ENCODE data around the gene TMUB2.

The TMUB2 gene

GRCh38 chr17:44212507-44213402, 26.0 kb downstream of the TMUB2 start:
- no peaks in the 10 kb centered on the region for H3K9me3 ChIP-seq (ENCODE audit: low read length)
- H3K4me3 ChIP-seq (ENCODE audit: low read length): no peak overlapping the region
- H3K36me3 ChIP-seq (ENCODE audit: insufficient read depth, low read length): peaks cover 88% of the 10 kb centered on the region
- H2AFZ ChIP-seq (ENCODE audit: low read depth, low read length): no peak overlapping the region
- peaks cover 8% of the 10 kb centered on the region for H3K4me1 ChIP-seq (ENCODE audit: insufficient read depth, low read length)
- no peaks in the 10 kb centered on the region for H3K27me3 ChIP-seq (ENCODE audit: insufficient read depth, low read length)

GRCh38 chr17:44213403-44214229, 26.8 kb downstream of the TMUB2 start:
- Histone ChIP-seq H3K4me1 (ENCODE audit: insufficient read depth, low read length) (peaks cover 13% of the 10 kb centered on the region), H3K4me3 (ENCODE audit: low read length) (no peak overlapping the region), H2AFZ (ENCODE audit: low read depth, low read length) (no peak overlapping the region), H3K9me3 (ENCODE audit: low read length) (no peaks in the 10 kb centered on the region), H3K27me3 (ENCODE audit: insufficient read depth, low read length) (no peaks in the 10 kb centered on the region), H3K36me3 (ENCODE audit: insufficient read depth, low read length) (peaks cover 79% of the 10 kb centered on the region)

GRCh38 chr17:44214230-44214494, 27.4 kb downstream of the TMUB2 start:
- peaks cover 76% of the 10 kb centered on the region for H3K36me3 ChIP-seq (ENCODE audit: insufficient read depth, low read length)
- no peak overlapping the region for H3K4me3 ChIP-seq (ENCODE audit: low read length)
- no peaks in the 10 kb centered on the region for H3K27me3 ChIP-seq (ENCODE audit: insufficient read depth, low read length)
- no peak overlapping the region for H2AFZ ChIP-seq (ENCODE audit: low read depth, low read length)
- peaks cover 13% of the 10 kb centered on the region for H3K4me1 ChIP-seq (ENCODE audit: insufficient read depth, low read length)
- no peaks in the 10 kb centered on the region for H3K9me3 ChIP-seq (ENCODE audit: low read length)

GRCh38 chr17:44214896-44215295, 28.1 kb downstream of the TMUB2 start:
- Histone ChIP-seq H3K36me3 (ENCODE audit: insufficient read depth, low read length) (peaks cover 69% of the 10 kb centered on the region), H3K4me1 (ENCODE audit: insufficient read depth, low read length) (peaks cover 13% of the 10 kb centered on the region), H2AFZ (ENCODE audit: low read depth, low read length) (no peak overlapping the region), H3K27me3 (ENCODE audit: insufficient read depth, low read length) (no peaks in the 10 kb centered on the region), H3K9me3 (ENCODE audit: low read length) (no peaks in the 10 kb centered on the region), H3K4me3 (ENCODE audit: low read length) (no peak overlapping the region)

- H3K36me3 ChIP-seq (ENCODE audit: insufficient read depth, low read length): peaks cover 58% of the 10 kb centered on the region
- H3K4me3 ChIP-seq (ENCODE audit: low read length): no peak overlapping the region
- H2AFZ ChIP-seq (ENCODE audit: low read depth, low read length): no peak overlapping the region
- no peaks in the 10 kb centered on the region for H3K27me3 ChIP-seq (ENCODE audit: insufficient read depth, low read length)
- H3K4me1 ChIP-seq (ENCODE audit: insufficient read depth, low read length): peaks cover 13% of the 10 kb centered on the region
- no peaks in the 10 kb centered on the region for H3K9me3 ChIP-seq (ENCODE audit: low read length)
Measured at GRCh38 chr17:44216173-44216572, 29.4 kb downstream of the TMUB2 start.

- Histone ChIP-seq H3K4me1 (ENCODE audit: insufficient read depth, low read length) (peaks cover 13% of the 10 kb centered on the region), H3K27me3 (ENCODE audit: insufficient read depth, low read length) (no peaks in the 10 kb centered on the region), H3K4me3 (ENCODE audit: low read length) (no peak overlapping the region), H3K36me3 (ENCODE audit: insufficient read depth, low read length) (peaks cover 52% of the 10 kb centered on the region), H3K9me3 (ENCODE audit: low read length) (no peaks in the 10 kb centered on the region), H2AFZ (ENCODE audit: low read depth, low read length) (no peak overlapping the region)
Measured at GRCh38 chr17:44216694-44217093, 29.9 kb downstream of the TMUB2 start.

- H3K36me3 ChIP-seq (ENCODE audit: insufficient read depth, low read length): peaks cover 46% of the 10 kb centered on the region
- H3K4me3 ChIP-seq (ENCODE audit: low read length): peak overlapping the region; percentile 69
- H3K9me3 ChIP-seq (ENCODE audit: low read length): no peaks in the 10 kb centered on the region
- no peak overlapping the region for H2AFZ ChIP-seq (ENCODE audit: low read depth, low read length)
- H3K27me3 ChIP-seq (ENCODE audit: insufficient read depth, low read length): no peaks in the 10 kb centered on the region
- peaks cover 20% of the 10 kb centered on the region for H3K4me1 ChIP-seq (ENCODE audit: insufficient read depth, low read length)
Measured at GRCh38 chr17:44217738-44218343, 31.1 kb downstream of the TMUB2 start.

- H3K27me3 ChIP-seq (ENCODE audit: insufficient read depth, low read length): no peaks in the 10 kb centered on the region
- no peaks in the 10 kb centered on the region for H3K9me3 ChIP-seq (ENCODE audit: low read length)
- peaks cover 21% of the 10 kb centered on the region for H3K4me1 ChIP-seq (ENCODE audit: insufficient read depth, low read length)
- H2AFZ ChIP-seq (ENCODE audit: low read depth, low read length): no peak overlapping the region
- peak overlapping the region; percentile 69 for H3K4me3 ChIP-seq (ENCODE audit: low read length)
- H3K36me3 ChIP-seq (ENCODE audit: insufficient read depth, low read length): peaks cover 40% of the 10 kb centered on the region
Measured at GRCh38 chr17:44218344-44219107, 31.8 kb downstream of the TMUB2 start.

- H2AFZ ChIP-seq (ENCODE audit: low read depth, low read length): no peak overlapping the region
- H3K9me3 ChIP-seq (ENCODE audit: low read length): no peaks in the 10 kb centered on the region
Measured at GRCh38 chr17:44219108-44219615, 32.4 kb downstream of the TMUB2 start.

GRCh38 chr17:44219616-44220212, 32.9 kb downstream of the TMUB2 start, which contains the start of gene UBTF:
Gene UBTF, minus strand, starts transcription at chr17:44219675. Its CDS starts 1,446 bp downstream, at chr17:44218229.
- Histone ChIP-seq H3K27me3 (ENCODE audit: insufficient read depth, low read length) (no peaks in the 10 kb centered on the region), H3K4me1 (ENCODE audit: insufficient read depth, low read length) (peaks cover 21% of the 10 kb centered on the region), H3K9me3 (ENCODE audit: low read length) (no peaks in the 10 kb centered on the region), H3K4me3 (ENCODE audit: low read length) (peak within 1 kb of the TSS; percentile 94), H3K36me3 (ENCODE audit: insufficient read depth, low read length) (peaks cover 28% of the 10 kb centered on the region), H2AFZ (ENCODE audit: low read depth, low read length) (no peak within 1 kb of the TSS)

More at GRCh38 chr17:44219108-44219615, 32.4 kb downstream of the TMUB2 start:
- Histone ChIP-seq H3K4me3 (ENCODE audit: low read length) (peak overlapping the region; percentile 69), H3K36me3 (ENCODE audit: insufficient read depth, low read length) (peaks cover 33% of the 10 kb centered on the region), H3K4me1 (ENCODE audit: insufficient read depth, low read length) (peaks cover 21% of the 10 kb centered on the region), H3K27me3 (ENCODE audit: insufficient read depth, low read length) (no peaks in the 10 kb centered on the region)

GRCh38 chr17:44220213-44221083, 33.7 kb downstream of the TMUB2 start:
- Histone ChIP-seq H3K4me1 (ENCODE audit: insufficient read depth, low read length) (peaks cover 21% of the 10 kb centered on the region), H3K9me3 (ENCODE audit: low read length) (no peaks in the 10 kb centered on the region), H3K27me3 (ENCODE audit: insufficient read depth, low read length) (no peaks in the 10 kb centered on the region), H3K4me3 (ENCODE audit: low read length) (peak overlapping the region; percentile 94), H2AFZ (ENCODE audit: low read depth, low read length) (no peak overlapping the region), H3K36me3 (ENCODE audit: insufficient read depth, low read length) (peaks cover 20% of the 10 kb centered on the region)
